Islet of Langerhans (tissue), 1 donor: ENCODE results near the gene AMFR.
"Not testable (repeated sequence)": the region's sequence is repeated elsewhere in the genome, so short reads cannot be mapped to it uniquely, and the experiment has no call there.

Experiments
- FAIRE-seq: peaks from one replicate; lab custom pipeline; 2011; peaks lifted over from hg19 to GRCh38; lab: Jason Lieb, UNC

The AMFR gene

DNA sequence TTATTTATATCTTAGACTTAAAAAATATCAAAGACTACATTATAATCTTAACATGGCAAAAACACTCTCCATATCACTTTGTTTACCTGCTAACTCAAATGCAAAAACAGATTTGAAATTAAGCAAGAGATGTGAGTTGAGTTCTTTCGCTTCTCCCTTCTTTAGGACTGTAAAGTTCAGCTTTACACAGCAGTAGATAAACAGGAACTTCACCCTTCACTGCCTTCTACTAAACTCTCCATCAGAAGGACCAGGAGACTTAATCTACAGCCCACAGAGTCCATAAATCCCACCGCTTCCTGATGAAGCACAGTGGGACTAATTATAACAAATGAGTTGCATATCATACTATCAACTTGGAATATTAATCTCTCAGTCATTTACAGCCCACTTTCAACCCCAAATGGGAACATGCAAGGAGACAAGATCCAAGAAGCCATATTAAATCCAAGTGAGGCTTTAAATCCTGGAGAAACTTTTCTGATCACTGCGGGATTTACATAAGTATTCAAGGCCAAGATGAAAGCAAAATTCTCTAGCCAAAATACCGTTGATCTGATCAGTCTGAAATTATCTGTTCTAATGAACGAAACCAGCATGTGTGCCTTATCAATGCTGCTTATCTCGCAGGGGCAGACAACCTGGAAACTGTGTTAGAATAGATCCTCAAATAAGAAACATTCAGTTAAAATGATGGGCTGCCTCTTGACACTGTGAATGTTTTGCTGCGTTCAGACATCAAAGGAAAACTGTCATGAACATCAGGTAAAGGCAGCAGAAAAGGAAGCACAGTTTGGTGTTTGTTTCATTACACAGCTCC lies 1.6 kb downstream of the AMFR start:
- FAIRE-seq, result peak; percentile 24

DNA sequence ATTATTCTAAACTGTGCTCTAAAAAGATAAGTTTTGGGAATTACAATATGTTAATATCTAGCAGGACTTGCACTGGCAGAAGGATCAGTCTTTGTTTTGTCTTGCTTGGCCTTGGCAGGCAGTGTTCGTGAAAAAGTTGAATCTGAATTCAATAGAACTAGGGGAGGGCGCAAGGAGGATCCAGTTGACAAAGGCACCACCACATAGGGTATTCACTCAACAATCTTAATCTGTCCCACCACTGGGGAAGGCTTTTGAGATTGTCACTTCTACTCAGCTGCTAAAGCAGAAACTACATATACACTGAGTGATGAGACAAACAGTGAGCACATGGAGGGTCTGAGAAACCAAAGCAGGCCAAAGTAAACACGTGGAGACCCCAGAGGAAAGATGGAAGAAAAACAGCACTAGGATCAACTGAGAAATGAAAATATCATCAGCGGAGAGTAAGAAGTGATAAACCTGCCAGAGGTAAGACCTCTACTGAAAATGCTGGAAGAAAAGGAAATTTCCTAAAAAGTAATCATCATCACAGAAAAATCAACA lies 2.4 kb downstream of the AMFR start:
- no peak for FAIRE-seq

DNA sequence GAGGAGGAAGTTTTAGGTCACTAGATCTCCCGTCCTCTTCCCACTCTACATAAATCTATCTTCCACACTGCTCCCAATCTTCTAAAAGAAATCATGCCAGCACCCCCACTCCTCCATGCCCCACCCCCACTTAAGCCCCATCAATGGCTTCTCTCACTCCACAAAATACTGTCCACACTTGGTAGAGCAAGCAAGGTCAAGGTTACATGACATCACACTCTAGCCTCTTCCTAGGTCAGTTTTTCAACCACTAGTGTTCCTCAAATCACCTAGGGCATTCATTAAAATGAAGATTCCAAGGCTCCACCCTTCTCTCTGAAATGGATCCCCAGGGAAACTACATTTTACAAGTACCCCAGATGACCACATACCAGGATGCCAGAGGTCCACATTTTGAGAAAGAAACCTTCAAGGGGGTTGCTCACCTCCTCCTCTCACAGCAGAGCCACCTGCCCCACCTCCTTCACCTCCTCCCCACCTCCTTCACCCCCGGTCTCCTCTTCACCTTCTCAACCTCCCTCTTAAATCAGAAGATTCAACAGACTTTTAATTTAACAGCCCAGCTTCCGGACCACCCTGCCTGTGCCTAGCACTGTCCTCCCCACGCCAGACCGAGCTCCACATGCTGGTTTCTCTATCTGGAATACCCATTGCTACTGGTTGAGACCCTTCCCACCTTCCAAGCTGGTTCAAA lies 3.2 kb downstream of the AMFR start:
- FAIRE-seq, result no peak

DNA sequence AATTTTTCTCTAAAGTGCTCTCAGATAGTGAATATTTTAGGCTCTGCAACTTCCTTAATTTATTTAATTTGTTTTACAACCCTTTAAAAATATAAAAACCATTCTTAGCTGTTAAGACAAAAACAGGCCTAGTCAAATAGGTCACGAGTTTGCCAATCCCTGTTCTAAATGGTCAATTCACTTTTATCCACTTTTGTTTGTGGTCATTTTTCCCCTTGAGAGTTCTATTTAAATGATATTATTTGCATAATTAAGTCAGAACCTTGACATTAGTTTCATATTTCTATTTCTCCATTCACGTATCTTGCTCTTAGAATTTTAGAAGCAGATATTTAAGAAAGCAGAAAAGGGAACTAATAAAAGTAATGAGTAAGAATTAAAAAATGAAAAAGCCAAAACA lies 4.0 kb downstream of the AMFR start:
- FAIRE-seq, result no peak

DNA sequence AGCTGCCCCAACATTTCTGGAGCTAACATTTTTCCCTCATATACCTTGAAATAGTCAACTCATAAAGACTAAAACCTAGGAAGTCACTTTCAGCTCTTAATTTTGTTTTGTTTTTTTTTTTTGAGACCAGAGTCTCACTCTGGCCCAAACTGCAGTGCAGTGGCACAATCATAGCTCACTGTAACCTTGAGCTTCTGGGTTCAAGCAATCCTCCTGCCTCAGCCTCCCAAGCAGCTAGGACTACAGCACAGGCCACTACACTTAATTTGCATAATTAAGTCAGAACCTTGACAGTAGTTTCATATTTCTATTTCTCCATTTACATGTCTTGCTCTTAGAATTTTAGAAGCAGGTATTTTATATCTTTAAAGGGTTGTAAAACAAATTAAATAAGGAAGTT lies 4.7 kb downstream of the AMFR start:
- no peak for FAIRE-seq

DNA sequence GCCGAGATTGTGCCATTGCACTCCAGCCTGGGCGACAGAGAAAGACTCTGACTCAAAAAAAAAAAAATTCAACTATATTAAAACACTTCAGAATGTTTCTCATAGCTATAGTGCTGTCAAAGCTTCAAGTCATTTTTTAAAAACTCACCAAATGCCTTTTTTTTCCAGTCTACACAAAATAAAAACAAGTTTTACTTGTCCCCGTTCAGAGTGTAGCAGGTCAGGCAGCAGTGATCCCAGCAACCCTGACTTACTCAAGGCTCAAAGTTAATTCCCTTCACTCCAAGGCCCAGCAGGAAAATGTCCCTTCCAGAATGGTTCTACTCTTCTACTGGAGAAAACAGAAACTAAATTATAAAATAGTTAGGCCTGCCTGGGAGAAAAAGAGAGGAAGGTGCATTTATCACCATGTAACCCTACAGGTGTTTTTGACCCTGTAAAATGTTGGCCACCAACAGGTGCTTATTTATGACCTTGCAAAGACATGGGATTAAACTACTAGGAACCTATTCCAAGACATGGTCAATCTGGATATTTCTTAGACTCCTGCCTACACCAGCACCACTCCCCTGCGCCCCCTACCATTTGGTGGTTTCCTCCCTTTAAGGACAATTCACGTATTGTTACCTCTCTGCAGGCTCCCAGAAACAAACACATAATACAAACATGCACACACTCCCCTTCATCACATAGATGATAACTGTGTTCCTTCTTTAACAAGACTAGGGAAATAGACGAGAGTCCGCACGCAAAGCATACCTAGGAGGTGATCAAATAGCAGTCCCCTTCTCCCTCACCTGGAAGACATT lies 5.4 kb downstream of the AMFR start:
- FAIRE-seq, result no peak

DNA sequence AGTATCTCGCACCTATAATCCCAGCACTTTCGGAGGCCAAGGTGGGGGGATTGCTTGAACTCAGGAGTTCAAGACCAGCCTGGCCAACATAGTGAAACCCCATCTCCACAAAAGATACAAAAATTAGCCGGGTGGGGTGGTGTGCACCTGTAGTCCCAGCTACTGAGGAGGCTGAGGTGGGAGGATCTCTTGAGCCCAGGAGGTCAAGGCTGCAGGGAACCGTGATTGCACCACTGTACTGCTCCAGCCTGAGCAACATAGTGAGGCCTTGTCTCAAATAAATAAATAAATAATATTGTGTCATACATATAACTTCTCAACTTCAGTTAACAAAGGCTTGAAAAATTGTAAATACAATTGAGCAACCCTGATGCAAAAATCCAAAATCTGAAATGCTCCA lies 8.2 kb downstream of the AMFR start:
- FAIRE-seq, result no peak

DNA sequence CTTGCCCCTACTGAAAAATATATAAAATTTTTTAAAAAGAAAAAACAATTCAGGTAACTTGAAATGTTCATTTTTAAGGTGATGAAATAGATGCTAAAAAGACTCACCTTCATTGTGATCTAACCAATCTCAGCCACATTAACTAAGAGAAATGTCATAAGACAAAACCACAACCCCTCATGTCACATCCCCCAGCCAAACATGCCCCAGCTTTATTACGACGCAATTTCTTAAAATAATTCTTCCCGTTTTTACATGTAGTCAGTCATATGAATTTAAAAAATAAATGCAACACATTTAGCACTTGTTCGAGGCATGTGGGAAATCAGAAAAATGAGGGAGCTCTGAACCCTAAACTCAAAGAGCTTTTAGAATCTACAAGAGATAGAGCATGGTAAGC lies 9.5 kb downstream of the AMFR start:
- FAIRE-seq, result no peak

DNA sequence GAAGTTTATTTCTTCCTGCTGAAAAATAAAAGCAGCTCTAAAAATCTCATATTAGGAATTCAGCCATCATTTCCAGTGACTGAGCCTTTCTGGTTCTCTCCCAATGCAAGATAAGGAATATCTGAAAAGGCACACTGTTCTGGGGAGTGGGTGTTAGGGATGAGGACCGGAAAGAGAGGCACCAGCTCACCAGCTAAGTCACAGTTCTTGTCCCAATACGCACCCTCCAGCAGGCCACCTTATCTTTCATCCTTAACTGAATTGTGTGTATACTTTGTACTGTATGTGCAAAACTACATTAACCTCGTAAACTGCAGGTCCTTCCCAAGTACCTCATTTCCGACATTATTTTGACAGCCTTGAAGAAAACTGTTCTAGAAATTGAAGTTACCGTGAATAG lies 11.0 kb downstream of the AMFR start:
- FAIRE-seq, result no peak

DNA sequence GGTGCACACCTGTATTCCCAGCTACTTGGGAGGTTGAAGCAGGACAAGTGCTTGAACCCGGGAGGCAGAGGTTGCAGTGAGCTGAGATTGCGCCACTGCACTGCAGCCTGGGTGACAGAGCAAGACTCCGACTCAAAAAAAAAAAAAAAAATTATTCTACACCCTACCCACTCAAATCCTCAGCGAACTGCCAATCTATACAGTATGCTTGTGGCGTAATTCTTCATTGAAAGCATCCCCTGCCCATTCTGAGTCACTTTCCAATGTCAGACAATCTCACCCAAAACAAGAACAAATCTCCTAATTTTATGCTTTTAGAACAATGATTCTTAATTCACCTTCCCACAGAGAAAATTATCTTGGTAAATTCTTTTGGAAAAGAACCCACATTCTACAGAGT lies 12.0 kb downstream of the AMFR start:
- no peak for FAIRE-seq

DNA sequence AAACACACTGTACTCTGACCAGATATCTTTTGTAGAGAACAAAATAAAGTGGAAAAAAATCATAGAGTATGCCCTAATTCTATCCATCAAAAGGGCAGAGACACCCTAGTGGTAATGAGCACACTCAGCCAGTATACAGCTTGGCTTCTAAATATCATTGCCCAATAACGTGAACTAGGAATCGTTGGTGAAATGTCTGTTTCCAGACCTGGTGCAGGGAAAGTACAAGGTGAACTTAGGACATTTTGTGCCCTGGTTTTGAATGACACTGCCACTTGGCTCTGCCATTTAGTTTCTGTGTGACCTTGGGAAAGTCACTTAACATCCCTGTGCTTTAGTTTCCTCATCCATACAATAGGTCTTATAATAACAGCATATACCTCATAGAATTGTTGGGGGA lies 13.7 kb downstream of the AMFR start:
- no peak for FAIRE-seq

DNA sequence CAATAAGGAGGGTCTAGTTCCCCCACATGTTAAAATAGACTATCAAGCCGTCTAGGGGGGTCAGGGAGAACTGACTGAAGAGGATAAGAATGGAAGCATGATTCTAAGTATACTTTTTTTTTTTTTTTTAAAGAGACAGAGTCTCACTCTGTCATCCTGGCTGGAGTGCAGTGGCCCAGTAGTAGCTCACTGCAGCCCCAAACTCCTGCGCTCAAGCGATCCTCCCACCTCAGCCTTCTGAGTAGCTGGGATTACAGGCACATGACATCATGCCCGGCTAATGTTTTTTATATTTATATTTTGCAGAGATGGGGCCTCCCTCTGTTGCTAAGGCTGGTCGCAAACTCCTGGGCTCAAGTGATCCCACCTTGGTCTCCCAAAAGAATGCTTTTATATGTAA lies 14.2 kb downstream of the AMFR start:
- FAIRE-seq, result no peak

DNA sequence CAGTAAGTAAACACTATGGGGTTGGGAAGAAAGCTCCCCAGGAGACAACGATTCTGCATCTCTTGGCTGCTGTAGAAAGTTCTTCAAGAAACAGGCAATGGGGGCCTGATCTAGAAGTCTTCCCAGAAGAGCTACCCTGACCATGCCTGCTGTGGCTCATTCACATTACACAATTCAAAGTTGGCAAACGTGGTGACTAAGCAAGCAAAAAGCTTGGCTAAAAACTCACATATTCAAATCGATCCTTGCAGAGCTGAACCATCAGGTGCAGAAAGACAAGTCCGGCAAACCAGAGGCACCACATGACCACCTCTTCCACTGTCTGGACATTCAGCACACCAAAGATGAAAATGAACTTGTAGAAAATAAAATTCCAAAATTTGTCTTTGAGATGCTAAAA lies 16.1 kb downstream of the AMFR start:
- no peak for FAIRE-seq

DNA sequence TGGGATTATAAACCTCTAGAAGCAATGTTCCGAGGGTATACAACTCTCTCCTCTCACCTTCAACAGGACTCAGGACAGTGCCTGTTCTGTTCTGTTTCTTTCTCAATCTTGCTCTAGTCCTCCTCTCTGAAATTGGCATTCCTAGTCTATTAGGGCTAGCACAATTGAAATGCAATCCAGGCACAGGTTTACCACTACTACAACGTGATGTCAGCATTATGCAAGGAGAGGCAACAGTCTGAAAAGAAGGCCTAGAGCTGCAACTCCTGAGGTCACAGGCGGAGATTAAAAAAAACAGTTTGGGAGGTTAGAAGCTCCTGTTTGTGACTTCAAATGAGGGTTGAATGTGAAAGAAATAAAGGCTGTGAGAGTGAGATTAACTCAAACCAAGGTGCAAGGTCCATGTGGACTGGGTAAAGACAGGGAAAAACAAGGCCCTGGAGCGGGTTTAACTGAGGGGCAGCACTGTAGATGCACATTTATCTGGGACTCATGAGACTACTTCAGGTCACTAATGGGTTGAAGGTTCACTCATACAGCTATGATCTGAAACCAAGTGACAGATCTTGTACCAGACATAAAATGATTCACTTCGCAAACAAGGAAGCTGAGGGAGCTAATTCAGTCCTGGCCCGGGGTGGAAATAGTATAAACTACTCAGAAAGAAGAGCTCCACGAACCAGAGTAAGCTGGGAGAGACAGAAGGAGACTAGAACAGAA lies 16.8 kb downstream of the AMFR start:
- no peak for FAIRE-seq

DNA sequence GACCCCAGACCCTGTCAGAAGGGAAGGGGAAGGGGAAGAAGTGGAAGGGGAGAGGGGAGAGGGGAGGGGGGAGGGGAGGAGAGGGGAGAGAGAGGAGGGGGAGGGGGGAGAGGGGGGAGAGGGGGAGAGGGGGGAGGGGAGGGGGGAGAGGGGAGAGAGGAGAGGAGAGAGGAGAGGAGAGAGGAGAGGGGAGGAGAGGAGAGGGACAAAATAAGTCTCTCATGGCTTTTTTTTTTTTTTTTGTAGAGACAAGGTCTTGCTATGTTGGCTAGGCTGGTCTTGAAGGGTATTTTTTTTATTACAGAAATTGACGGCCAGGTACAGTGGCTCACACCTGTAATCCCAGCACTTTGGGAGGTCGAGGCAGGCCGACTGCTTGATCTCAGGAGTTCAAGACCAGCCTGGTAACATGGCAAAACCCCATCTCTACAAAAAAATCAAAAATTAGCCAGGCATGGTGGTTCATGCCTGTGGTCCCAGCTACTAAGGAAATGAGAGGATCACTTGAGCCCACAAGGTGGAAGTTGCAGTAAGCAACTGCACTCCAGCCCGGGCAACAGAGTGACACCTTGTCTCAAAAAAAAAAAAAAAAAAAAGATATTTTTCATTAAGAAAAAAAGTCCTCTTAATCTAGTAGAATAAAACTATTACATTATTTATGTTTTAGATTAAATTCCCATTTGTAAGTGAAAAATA lies 19.2 kb downstream of the AMFR start:
- peak; percentile 68 for FAIRE-seq

DNA sequence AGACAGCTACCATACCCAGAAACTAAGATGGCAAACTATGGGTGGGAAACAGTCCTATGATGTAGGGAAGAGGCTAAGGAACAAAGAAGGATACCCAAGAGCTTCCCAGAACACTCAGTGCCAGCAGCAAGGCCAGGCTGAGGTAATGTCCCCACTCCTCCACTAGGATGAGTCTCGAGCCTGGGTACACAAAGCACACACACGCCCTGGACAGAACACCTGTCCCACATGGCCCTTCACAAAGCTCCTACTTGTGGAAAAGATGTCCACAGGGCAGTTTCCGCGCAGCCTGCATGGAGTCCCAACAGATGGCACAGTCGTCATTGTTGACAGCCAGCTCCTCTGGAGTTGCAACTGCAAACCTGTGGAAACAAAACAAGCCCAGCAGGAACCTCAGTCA lies 23.9 kb downstream of the AMFR start:
- no peak for FAIRE-seq

DNA sequence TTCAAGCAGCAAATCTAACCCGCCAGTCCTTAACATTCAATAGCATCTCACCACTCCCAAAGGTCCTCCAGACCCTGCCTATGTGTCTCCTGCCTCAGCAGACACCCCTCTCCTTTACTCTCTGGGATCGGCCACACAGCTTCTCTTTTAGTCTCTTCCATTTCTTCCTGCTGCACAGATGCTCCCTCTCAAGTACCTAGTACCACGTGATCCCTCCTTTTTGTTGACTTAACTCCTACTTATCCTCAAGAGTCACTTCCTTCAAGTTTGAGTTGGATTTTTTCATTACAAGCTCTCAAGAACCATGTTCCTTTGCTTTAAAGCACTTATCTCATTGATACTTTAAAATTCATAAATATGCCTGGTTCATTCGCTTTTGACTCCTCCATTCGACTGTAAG lies 24.9 kb downstream of the AMFR start:
- no peak for FAIRE-seq

DNA sequence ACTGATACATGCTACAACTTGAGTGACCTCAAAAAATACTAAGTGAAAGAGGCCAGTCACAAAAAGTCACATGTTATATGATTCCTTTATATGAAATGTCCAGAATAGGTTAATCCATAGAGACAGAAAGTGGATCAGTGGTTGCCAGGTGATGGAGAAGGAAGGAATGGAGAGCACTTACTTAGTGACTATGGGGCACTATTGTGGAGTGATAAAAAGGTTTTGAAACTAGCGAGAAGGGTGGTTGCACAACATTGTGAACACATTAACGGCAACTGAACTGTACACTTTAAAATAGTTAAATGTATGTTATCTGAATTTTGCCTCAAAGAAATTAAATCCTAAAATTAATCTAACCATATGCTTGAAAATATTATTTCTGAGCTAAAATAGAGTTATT lies 25.9 kb downstream of the AMFR start:
- FAIRE-seq, result peak; percentile 94

DNA sequence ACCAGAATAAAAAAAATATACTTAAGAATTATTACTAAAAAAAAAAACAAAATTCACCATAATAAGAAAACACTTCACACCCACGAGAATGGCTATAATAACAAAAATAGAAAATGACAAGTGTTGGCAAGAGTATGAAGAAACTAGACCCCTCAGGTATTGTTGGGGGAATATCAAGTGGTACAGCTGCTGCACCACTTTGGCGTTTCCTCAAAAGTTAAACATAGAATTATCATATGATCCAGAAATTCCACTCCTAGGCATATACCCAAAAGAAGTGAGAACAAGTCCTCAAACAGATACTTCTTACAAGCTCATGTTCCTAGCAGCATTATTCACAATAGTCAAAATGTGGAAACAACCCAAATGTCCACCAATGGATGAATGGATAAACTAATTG lies 26.3 kb downstream of the AMFR start:
- FAIRE-seq, result no peak

DNA sequence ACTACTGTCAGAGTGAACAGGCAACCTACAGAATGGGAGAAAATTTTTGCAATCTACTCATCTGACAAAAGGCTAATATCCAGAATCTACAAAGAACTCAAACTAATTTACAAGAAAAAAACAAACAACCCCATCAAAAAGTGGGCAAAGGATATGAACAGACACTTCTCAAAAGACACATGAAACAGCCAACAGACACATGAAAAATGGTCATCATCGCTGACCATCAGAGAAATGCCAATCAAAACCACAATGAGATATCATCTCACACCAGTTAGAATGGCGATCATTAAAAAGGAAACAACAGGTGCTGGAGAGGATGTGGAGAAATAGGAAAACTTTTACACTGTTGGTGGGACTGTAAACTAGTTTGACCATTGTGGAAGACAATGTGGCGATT lies 28.6 kb downstream of the AMFR start:
- not testable (repeated sequence) for FAIRE-seq

DNA sequence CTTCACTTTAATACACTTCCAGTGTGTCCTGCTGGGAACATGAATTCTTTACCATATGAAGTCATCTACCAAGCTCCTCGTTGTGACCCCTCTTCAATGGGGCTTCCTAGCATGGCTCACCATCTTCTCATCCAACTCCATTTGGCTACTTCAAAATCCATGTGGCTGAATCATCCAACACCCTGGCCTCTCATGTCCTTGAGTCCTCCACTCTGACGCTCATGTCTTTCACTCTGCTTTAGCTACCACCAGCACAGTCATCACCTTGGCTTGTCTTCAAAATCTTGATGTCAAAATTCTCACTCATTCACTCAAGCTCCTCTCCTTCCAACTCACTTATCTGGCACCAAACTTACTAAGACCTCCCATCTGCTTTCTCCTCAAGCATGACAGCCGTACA lies 35.8 kb downstream of the AMFR start:
- no peak for FAIRE-seq

DNA sequence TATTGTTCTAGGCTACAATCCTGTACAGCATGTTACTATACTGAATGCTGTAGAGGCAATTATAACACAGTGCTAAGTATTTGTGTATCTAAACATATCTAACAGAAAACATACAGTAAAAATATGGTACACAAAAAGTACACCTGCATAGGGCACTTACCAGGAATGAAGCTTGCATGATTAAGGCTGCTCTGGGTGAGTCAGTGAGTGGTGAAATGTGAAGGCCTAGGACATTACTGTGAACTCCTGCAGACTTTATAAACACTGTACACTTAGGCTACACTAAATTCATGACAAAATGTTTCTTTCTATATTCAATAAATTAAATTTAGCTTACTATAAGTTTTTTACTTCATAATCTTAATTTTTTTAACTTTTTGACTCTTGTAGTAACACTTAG lies 37.1 kb downstream of the AMFR start:
- no peak for FAIRE-seq
